Endodermal cell (in vitro differentiated cells): ENCODE measurements around the gene CFAP74. TPM values are rescaled to one million over a fixed set of nuclear protein-coding genes. Genes with fewer than 3 reads are reported as not detected.

Source experiments
- DNase-seq: peaks from one replicate; pipeline ENCODE4 v3.0.0-alpha.2; 2017
- H3K27ac ChIP-seq: 2 replicates; pipeline ENCODE4 v1.5.1; 2013; ENCODE audit warnings: mild to moderate bottlenecking, low read depth, low read length, moderate library complexity
- H3K27me3 ChIP-seq: 2 replicates; pipeline ENCODE4 v1.6.1; 2013; ENCODE audit warnings: mild to moderate bottlenecking, low read length, moderate library complexity; ENCODE audit not compliant: insufficient read depth, control insufficient read depth, poor library complexity, severe bottlenecking
- H3K36me3 ChIP-seq: 2 replicates; pipeline ENCODE4 v1.7.0; 2013; ENCODE audit warnings: mild to moderate bottlenecking, low read length, moderate library complexity; ENCODE audit not compliant: control insufficient read depth, insufficient read depth
- H3K4me1 ChIP-seq: one replicate; pipeline ENCODE4 v1.7.0; 2013; ENCODE audit warnings: low read length; ENCODE audit not compliant: control insufficient read depth, insufficient read depth
- H3K4me3 ChIP-seq: 2 replicates; pipeline ENCODE4 v1.5.1; 2013; ENCODE audit warnings: mild to moderate bottlenecking, low read length, moderate library complexity
- H3K9ac ChIP-seq: 2 replicates; pipeline ENCODE4 v1.6.1; 2013; ENCODE audit warnings: mild to moderate bottlenecking, low read length, moderate library complexity; ENCODE audit not compliant: poor library complexity, severe bottlenecking; ENCODE audit errors: extremely low read depth
- H3K9me3 ChIP-seq: 2 replicates; pipeline ENCODE4 v1.6.1; 2013; ENCODE audit warnings: mild to moderate bottlenecking, low read length, moderate library complexity; ENCODE audit not compliant: control insufficient read depth
- H3K27ac Mint-ChIP-seq: 2 replicates; pipeline ENCODE4 v1.8.0; 2020; ENCODE audit warnings: mixed read lengths
- H3K27me3 Mint-ChIP-seq: 2 replicates; pipeline ENCODE4 v1.8.0; 2021; ENCODE audit warnings: mild to moderate bottlenecking, mixed read lengths; ENCODE audit not compliant: insufficient read depth
- H3K36me3 Mint-ChIP-seq: 2 replicates; pipeline ENCODE4 v1.8.0; 2020; ENCODE audit warnings: low read depth, mixed read lengths
- H3K4me1 Mint-ChIP-seq: 2 replicates; pipeline ENCODE4 v1.8.0; 2020; ENCODE audit warnings: mixed read lengths
- H3K4me3 Mint-ChIP-seq: 2 replicates; pipeline ENCODE4 v1.8.0; 2020; ENCODE audit warnings: mild to moderate bottlenecking, moderate library complexity, mixed read lengths
- H3K9me3 Mint-ChIP-seq: 2 replicates; pipeline ENCODE4 v1.8.0; 2020; ENCODE audit warnings: mild to moderate bottlenecking, mixed read lengths
- WGBS, 2 experiments: methylation state at CpG; one replicate each; pipeline versions ENCODE4 v1.1.5 to v1.1.7; 2013; ENCODE audit warnings: missing lambda C conversion rate in 2 of 2, mixed read lengths in 1 of 2; ENCODE audit not compliant: insufficient coverage in 1 of 2, insufficient read length in 1 of 2; 5-methylcytosine and 5-hydroxymethylcytosine counted together
- total RNA-seq, 2 donors: library from RNA; stranded (reverse); fragmentation: NEBNext Ultra II Directional in 1 of 2; extraction: Animal tissue kit (Norgen Biotek cat#: 25700) in 1 of 2; gene quantifications; 2 replicates in 1 of 2; 3 replicates in 1 of 2; pipeline ENCODE4 v1.2.1, GENCODE V29; 2021
- TF ChIP-seq, protein P1 (sequence below): fragments of 200-600 bp; sonication (generic); conservative IDR thresholded peaks from 2 replicates; pipeline ENCODE4 v1.5.0; 2021; ENCODE audit warnings: antibody characterized with exemption, mild to moderate bottlenecking

The CFAP74 gene
- total RNA-seq, 2 donors from 2014 or later: 0.58 to 0.75 TPM

DNA sequence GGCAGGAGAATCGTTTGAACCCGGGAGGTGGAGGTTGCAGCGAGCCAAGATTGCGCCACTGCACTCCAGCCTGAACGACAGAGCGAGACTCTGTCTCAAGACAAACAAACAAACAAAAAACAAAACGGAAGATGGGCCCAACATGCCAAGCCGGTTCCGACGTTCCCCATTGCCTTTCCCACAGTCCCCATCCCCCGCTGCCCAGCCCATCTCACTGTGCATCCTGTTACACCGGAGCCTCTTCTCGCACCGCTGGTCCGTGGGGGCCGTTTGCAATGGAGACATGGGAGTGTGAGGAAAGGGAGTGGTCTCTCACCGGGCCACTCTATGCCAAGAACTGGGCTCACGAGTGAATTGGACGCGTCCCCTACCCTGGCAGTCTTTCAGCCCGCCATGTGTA, 1.3 kb upstream of the CFAP74 start:
- 86 to 89% methylated on average over 11 to 21 of the region's 21 CpGs for WGBS, 2 experiments

GRCh38 chr1:2001773-2002411, 1.7 kb downstream of the CFAP74 start:
- Mint-ChIP-seq H3K36me3 (no peaks in the 10 kb centered on the region), H3K27me3 (peaks cover 2% of the 10 kb centered on the region), H3K4me3 (no peak overlapping the region), H3K4me1 (no peaks in the 10 kb centered on the region), H3K9me3 (peaks cover 2% of the 10 kb centered on the region), H3K27ac (no peak overlapping the region)
- H3K27ac ChIP-seq: no peak overlapping the region
- no peaks in the 10 kb centered on the region for H3K36me3 ChIP-seq
- no peaks in the 10 kb centered on the region for H3K9me3 ChIP-seq
- H3K4me3 ChIP-seq: no peak overlapping the region
- 92 to 97% methylated on average over 11 to 13 of the region's 13 CpGs for WGBS, 2 experiments
- H3K27me3 ChIP-seq: peaks cover 6% of the 10 kb centered on the region
- no peak for DNase-seq
- TF ChIP-seq, protein P1, sequence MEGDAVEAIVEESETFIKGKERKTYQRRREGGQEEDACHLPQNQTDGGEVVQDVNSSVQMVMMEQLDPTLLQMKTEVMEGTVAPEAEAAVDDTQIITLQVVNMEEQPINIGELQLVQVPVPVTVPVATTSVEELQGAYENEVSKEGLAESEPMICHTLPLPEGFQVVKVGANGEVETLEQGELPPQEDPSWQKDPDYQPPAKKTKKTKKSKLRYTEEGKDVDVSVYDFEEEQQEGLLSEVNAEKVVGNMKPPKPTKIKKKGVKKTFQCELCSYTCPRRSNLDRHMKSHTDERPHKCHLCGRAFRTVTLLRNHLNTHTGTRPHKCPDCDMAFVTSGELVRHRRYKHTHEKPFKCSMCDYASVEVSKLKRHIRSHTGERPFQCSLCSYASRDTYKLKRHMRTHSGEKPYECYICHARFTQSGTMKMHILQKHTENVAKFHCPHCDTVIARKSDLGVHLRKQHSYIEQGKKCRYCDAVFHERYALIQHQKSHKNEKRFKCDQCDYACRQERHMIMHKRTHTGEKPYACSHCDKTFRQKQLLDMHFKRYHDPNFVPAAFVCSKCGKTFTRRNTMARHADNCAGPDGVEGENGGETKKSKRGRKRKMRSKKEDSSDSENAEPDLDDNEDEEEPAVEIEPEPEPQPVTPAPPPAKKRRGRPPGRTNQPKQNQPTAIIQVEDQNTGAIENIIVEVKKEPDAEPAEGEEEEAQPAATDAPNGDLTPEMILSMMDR: no peak
- H3K4me1 ChIP-seq: no peaks in the 10 kb centered on the region
- H3K9ac ChIP-seq: no peak overlapping the region

More for the DNA sequence above, 1.3 kb upstream of the CFAP74 start:
- Histone ChIP-seq H3K27me3 (peaks cover 6% of the 10 kb centered on the region), H3K9ac (no peak overlapping the region), H3K9me3 (no peaks in the 10 kb centered on the region), H3K27ac (no peak overlapping the region), H3K36me3 (no peaks in the 10 kb centered on the region), H3K4me1 (no peaks in the 10 kb centered on the region), H3K4me3 (no peak overlapping the region)
- Mint-ChIP-seq H3K27ac (no peak overlapping the region), H3K4me1 (no peaks in the 10 kb centered on the region), H3K9me3 (no peaks in the 10 kb centered on the region), H3K36me3 (no peaks in the 10 kb centered on the region), H3K4me3 (no peak overlapping the region), H3K27me3 (peaks cover 2% of the 10 kb centered on the region)
- no peak for DNase-seq
- TF ChIP-seq, protein P1: no peak

DNA sequence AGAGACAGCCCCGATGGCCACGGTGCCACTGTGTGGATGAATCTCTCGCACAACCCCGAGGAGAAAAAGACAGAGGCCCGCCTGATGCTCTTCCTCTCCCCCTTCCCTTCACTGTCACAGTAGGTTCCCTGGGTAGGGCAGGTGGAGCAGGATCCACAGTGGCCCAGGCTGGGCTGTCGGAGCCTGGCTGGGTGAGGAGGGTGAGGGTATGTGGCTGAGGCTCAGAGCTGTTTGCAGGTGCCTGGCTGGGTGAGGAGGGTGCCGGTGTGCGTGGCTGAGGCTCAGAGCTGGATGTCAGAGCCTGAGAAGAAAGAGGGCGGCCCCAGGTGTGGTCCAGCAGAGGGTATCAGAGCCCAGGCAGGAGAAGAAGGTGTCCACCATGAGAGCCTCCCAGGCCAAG, 2.7 kb downstream of the CFAP74 start:
- TF ChIP-seq, protein P1: no peak
- peaks cover 2% of the 10 kb centered on the region for H3K27me3 Mint-ChIP-seq
- H3K4me3 ChIP-seq: no peak overlapping the region
- H3K4me1 Mint-ChIP-seq: no peaks in the 10 kb centered on the region
- H3K36me3 ChIP-seq: no peaks in the 10 kb centered on the region
- H3K9me3 Mint-ChIP-seq: peaks cover 2% of the 10 kb centered on the region
- H3K9ac ChIP-seq: no peak overlapping the region
- H3K27me3 ChIP-seq: peaks cover 6% of the 10 kb centered on the region
- DNase-seq: no peak
- no peaks in the 10 kb centered on the region for H3K36me3 Mint-ChIP-seq
- H3K4me1 ChIP-seq: no peaks in the 10 kb centered on the region
- H3K27ac Mint-ChIP-seq: no peak overlapping the region
- no peak overlapping the region for H3K4me3 Mint-ChIP-seq
- no peaks in the 10 kb centered on the region for H3K9me3 ChIP-seq
- 86 to 93% methylated on average over 5 to 9 of the region's 9 CpGs for WGBS, 2 experiments
- no peak overlapping the region for H3K27ac ChIP-seq
